Naive B cell (primary cell): ENCODE measurements around the gene PDE7B. TPM values are rescaled to one million over a fixed set of nuclear protein-coding genes. Genes with fewer than 3 reads are reported as not detected.
"Not testable (repeated sequence)": the region's sequence is repeated elsewhere in the genome, so short reads cannot be mapped to it uniquely, and the experiment has no call there.

Source experiments
- ATAC-seq, 2 donors: fragments of 150-1000 bp; cut with Tn5 transposase; 2 replicates each; pipeline ENCODE4 v1.10.0; 2021; ENCODE audit warnings: low read depth in 2 of 2, mild to moderate bottlenecking in 2 of 2, moderate library complexity in 2 of 2
- DNase-seq: peaks from one replicate; pipeline ENCODE4 v3.0.0; 2022
- H3K27ac Mint-ChIP-seq, 6 donors: one replicate each; pipeline ENCODE4 v1.8.0; 2020 to 2022; ENCODE audit warnings: mild to moderate bottlenecking in 6 of 6, mixed read lengths in 6 of 6, moderate library complexity in 5 of 6, inconsistent platforms in 2 of 6
- H3K27me3 Mint-ChIP-seq, 3 donors: one replicate each; pipeline ENCODE4 v1.8.0; 2021 to 2022; ENCODE audit warnings: mixed read lengths in 3 of 3, mild to moderate bottlenecking in 1 of 3
- H3K36me3 Mint-ChIP-seq, 2 donors: one replicate each; pipeline ENCODE4 v1.8.0; 2020 to 2022; ENCODE audit warnings: mixed read lengths in 2 of 2, inconsistent platforms in 1 of 2, mild to moderate bottlenecking in 1 of 2
- H3K4me1 Mint-ChIP-seq, 3 donors: one replicate each; pipeline ENCODE4 v1.8.0; 2020 to 2022; ENCODE audit warnings: mixed read lengths in 3 of 3, inconsistent platforms in 1 of 3, mild to moderate bottlenecking in 1 of 3, moderate library complexity in 1 of 3
- H3K4me3 Mint-ChIP-seq, 8 donors: one replicate each; pipeline ENCODE4 v1.8.0; 2020 to 2022; ENCODE audit warnings: mild to moderate bottlenecking in 8 of 8, mixed read lengths in 8 of 8, moderate library complexity in 8 of 8, inconsistent platforms in 2 of 8
- H3K9me3 Mint-ChIP-seq, 7 donors: one replicate each; pipeline ENCODE4 v1.8.0; 2020 to 2022; ENCODE audit warnings: mixed read lengths in 7 of 7, mild to moderate bottlenecking in 5 of 7, inconsistent platforms in 2 of 7, moderate library complexity in 1 of 7
- polyA plus RNA-seq, 6 donors: library from polyadenylated mRNA; unstranded; fragments of 300-500 nt; fragmentation: Illumina TruSeq; gene quantifications; one replicate each; pipeline ENCODE4 v1.2.3, GENCODE V29; 2021; ENCODE audit warnings: low read depth in 6 of 6

The PDE7B gene
- polyA plus RNA-seq, 6 donors from 2014 or later = 0.10 to 3.8 (median 3.0) TPM

GRCh38 chr6:136115941-136116340 lies 264.4 kb downstream of the PDE7B start:
- Mint-ChIP-seq H3K4me1 (no peaks in the 10 kb centered on the region), H3K27ac (no peak overlapping the region), H3K36me3 (peaks cover 6 to 10% of the 10 kb centered on the region in 2 donors), H3K9me3 (peaks cover 0 to 2% (median 0%) of the 10 kb centered on the region in 7 donors), H3K27me3 (no peaks in the 10 kb centered on the region), H3K4me3 (no peak overlapping the region)
- no peak for ATAC-seq
- no peak for DNase-seq

- ATAC-seq (no peak), DNase-seq (no peak)
- no peaks in the 10 kb centered on the region for H3K27me3 Mint-ChIP-seq
- no peak overlapping the region for H3K27ac Mint-ChIP-seq
- H3K4me3 Mint-ChIP-seq = no peak overlapping the region
- no peaks in the 10 kb centered on the region for H3K4me1 Mint-ChIP-seq
- peaks cover 0 to 2% (median 0%) of the 10 kb centered on the region in 7 donors for H3K9me3 Mint-ChIP-seq
- peaks cover 7 to 11% of the 10 kb centered on the region in 2 donors for H3K36me3 Mint-ChIP-seq
Observed at GRCh38 chr6:136117081-136117480, 265.6 kb downstream of the PDE7B start.

GRCh38 chr6:136118787-136119186 lies 267.3 kb downstream of the PDE7B start:
- ATAC-seq = no peak
- Mint-ChIP-seq H3K36me3 (peaks cover 7 to 11% of the 10 kb centered on the region in 2 donors), H3K27ac (no peak overlapping the region), H3K27me3 (no peaks in the 10 kb centered on the region), H3K4me3 (no peak overlapping the region), H3K4me1 (no peaks in the 10 kb centered on the region), H3K9me3 (peaks cover 0 to 2% (median 0%) of the 10 kb centered on the region in 7 donors)
- no peak for DNase-seq

- H3K27me3 Mint-ChIP-seq = no peaks in the 10 kb centered on the region
Observed at GRCh38 chr6:136123468-136123867, 272.0 kb downstream of the PDE7B start.

GRCh38 chr6:136125585-136125984 lies 274.1 kb downstream of the PDE7B start:
- peaks cover 7 to 21% (median 13%) of the 10 kb centered on the region in 7 donors for H3K9me3 Mint-ChIP-seq
- no peak for DNase-seq
- no peak for ATAC-seq
- H3K4me3 Mint-ChIP-seq = no peak overlapping the region
- H3K4me1 Mint-ChIP-seq = peaks cover 0 to 4% (median 0%) of the 10 kb centered on the region in 3 donors
- H3K36me3 Mint-ChIP-seq = peaks cover 10 to 23% of the 10 kb centered on the region in 2 donors
- H3K27ac Mint-ChIP-seq = no peak overlapping the region
- H3K27me3 Mint-ChIP-seq = no peaks in the 10 kb centered on the region

More at GRCh38 chr6:136123468-136123867, 272.0 kb downstream of the PDE7B start:
- Mint-ChIP-seq H3K36me3 (peaks cover 0 to 11% of the 10 kb centered on the region in 2 donors), H3K4me1 (no peaks in the 10 kb centered on the region), H3K4me3 (no peak overlapping the region), H3K27ac (no peak overlapping the region), H3K9me3 (peaks cover 0 to 2% (median 0%) of the 10 kb centered on the region in 7 donors)
- DNase-seq = no peak
- no peak for ATAC-seq

GRCh38 chr6:136127873-136128272 lies 276.4 kb downstream of the PDE7B start:
- no peak overlapping the region for H3K4me3 Mint-ChIP-seq
- no peaks in the 10 kb centered on the region for H3K27me3 Mint-ChIP-seq
- H3K36me3 Mint-ChIP-seq = peaks cover 12 to 23% of the 10 kb centered on the region in 2 donors
- no peak overlapping the region for H3K27ac Mint-ChIP-seq
- H3K4me1 Mint-ChIP-seq = peaks cover 0 to 4% (median 0%) of the 10 kb centered on the region in 3 donors
- ATAC-seq (no peak), DNase-seq (no peak)
- peaks cover 7 to 23% (median 17%) of the 10 kb centered on the region in 7 donors for H3K9me3 Mint-ChIP-seq

- Mint-ChIP-seq H3K4me1 (peaks cover 0 to 4% (median 0%) of the 10 kb centered on the region in 3 donors), H3K27ac (no peak overlapping the region), H3K36me3 (peaks cover 12 to 29% of the 10 kb centered on the region in 2 donors)
Observed at GRCh38 chr6:136129365-136129764, 277.9 kb downstream of the PDE7B start.

GRCh38 chr6:136134268-136134667 lies 282.8 kb downstream of the PDE7B start:
- no peak overlapping the region for H3K27ac Mint-ChIP-seq
- H3K4me3 Mint-ChIP-seq = no peak overlapping the region
- H3K4me1 Mint-ChIP-seq = peaks cover 0 to 4% (median 0%) of the 10 kb centered on the region in 3 donors
- H3K9me3 Mint-ChIP-seq = peaks cover 7 to 25% (median 15%) of the 10 kb centered on the region in 7 donors
- H3K27me3 Mint-ChIP-seq = no peaks in the 10 kb centered on the region
- ATAC-seq (no peak), DNase-seq (no peak)
- peaks cover 12 to 30% of the 10 kb centered on the region in 2 donors for H3K36me3 Mint-ChIP-seq

More at GRCh38 chr6:136129365-136129764, 277.9 kb downstream of the PDE7B start:
- H3K4me3 Mint-ChIP-seq = no peak overlapping the region
- no peak for ATAC-seq
- no peaks in the 10 kb centered on the region for H3K27me3 Mint-ChIP-seq
- peaks cover 7 to 23% (median 17%) of the 10 kb centered on the region in 7 donors for H3K9me3 Mint-ChIP-seq
- no peak for DNase-seq

GRCh38 chr6:136134751-136135150 lies 283.2 kb downstream of the PDE7B start:
- no peak overlapping the region for H3K27ac Mint-ChIP-seq
- H3K4me1 Mint-ChIP-seq = peaks cover 0 to 4% (median 0%) of the 10 kb centered on the region in 3 donors
- H3K27me3 Mint-ChIP-seq = no peaks in the 10 kb centered on the region
- H3K9me3 Mint-ChIP-seq = peaks cover 7 to 20% (median 13%) of the 10 kb centered on the region in 7 donors
- no peak for ATAC-seq
- no peak for DNase-seq
- no peak overlapping the region for H3K4me3 Mint-ChIP-seq
- H3K36me3 Mint-ChIP-seq = peaks cover 11 to 27% of the 10 kb centered on the region in 2 donors

- Mint-ChIP-seq H3K9me3 (peaks cover 0 to 19% (median 10%) of the 10 kb centered on the region in 7 donors), H3K27ac (no peak overlapping the region), H3K36me3 (peaks cover 0 to 16% of the 10 kb centered on the region in 2 donors), H3K4me1 (no peaks in the 10 kb centered on the region), H3K4me3 (no peak overlapping the region), H3K27me3 (no peaks in the 10 kb centered on the region)
- no peak for DNase-seq
- ATAC-seq = no peak
Observed at GRCh38 chr6:136136274-136136673, 284.8 kb downstream of the PDE7B start.

GRCh38 chr6:136137008-136137692 lies 285.6 kb downstream of the PDE7B start:
- Mint-ChIP-seq H3K4me1 (no peaks in the 10 kb centered on the region), H3K36me3 (peaks cover 8 to 12% of the 10 kb centered on the region in 2 donors), H3K4me3 (no peak overlapping the region), H3K9me3 (peaks cover 3 to 27% (median 14%) of the 10 kb centered on the region in 7 donors), H3K27me3 (no peaks in the 10 kb centered on the region), H3K27ac (no peak overlapping the region)
- DNase-seq = no peak
- ATAC-seq = no peak

GRCh38 chr6:136137739-136138402 lies 286.4 kb downstream of the PDE7B start:
- ATAC-seq = no peak
- Mint-ChIP-seq H3K9me3 (peaks cover 3 to 31% (median 14%) of the 10 kb centered on the region in 7 donors), H3K36me3 (peaks cover 8 to 12% of the 10 kb centered on the region in 2 donors), H3K27me3 (no peaks in the 10 kb centered on the region), H3K4me3 (no peak overlapping the region), H3K27ac (no peak overlapping the region), H3K4me1 (no peaks in the 10 kb centered on the region)
- DNase-seq = no peak

- not testable (repeated sequence) for H3K4me1 Mint-ChIP-seq, DNase-seq, H3K36me3 Mint-ChIP-seq, H3K27me3 Mint-ChIP-seq, ATAC-seq, H3K4me3 Mint-ChIP-seq, H3K27ac Mint-ChIP-seq
- peaks cover 3 to 31% (median 14%) of the 10 kb centered on the region in 7 donors for H3K9me3 Mint-ChIP-seq
Observed at GRCh38 chr6:136139111-136139510, 287.6 kb downstream of the PDE7B start.
